DMS79 treated with DMSO at 0.1 percent for 48 hours (cell line): Measurements from ENCODE around the gene GAB4.
A peak's percentile ranks its signal among the peaks of the same experiment; 100 is the strongest.
"Not testable (repeated sequence)": the region's sequence is repeated elsewhere in the genome, so short reads cannot be mapped to it uniquely, and the experiment has no call there.

Source experiments
- DNase-seq: peaks from one replicate; lab custom pipeline; 2025; lab: John Stamatoyannopoulos, UW

GAB4 gene, protein sequence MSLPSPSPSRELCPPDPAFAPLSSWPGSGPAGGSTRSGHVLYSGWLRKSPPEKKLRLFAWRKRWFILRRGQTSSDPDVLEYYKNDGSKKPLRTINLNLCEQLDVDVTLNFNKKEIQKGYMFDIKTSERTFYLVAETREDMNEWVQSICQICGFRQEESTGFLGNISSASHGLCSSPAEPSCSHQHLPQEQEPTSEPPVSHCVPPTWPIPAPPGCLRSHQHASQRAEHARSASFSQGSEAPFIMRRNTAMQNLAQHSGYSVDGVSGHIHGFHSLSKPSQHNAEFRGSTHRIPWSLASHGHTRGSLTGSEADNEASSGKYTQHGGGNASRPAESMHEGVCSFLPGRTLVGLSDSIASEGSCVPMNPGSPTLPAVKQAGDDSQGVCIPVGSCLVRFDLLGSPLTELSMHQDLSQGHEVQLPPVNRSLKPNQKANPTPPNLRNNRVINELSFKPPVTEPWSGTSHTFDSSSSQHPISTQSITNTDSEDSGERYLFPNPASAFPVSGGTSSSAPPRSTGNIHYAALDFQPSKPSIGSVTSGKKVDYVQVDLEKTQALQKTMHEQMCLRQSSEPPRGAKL

DNA sequence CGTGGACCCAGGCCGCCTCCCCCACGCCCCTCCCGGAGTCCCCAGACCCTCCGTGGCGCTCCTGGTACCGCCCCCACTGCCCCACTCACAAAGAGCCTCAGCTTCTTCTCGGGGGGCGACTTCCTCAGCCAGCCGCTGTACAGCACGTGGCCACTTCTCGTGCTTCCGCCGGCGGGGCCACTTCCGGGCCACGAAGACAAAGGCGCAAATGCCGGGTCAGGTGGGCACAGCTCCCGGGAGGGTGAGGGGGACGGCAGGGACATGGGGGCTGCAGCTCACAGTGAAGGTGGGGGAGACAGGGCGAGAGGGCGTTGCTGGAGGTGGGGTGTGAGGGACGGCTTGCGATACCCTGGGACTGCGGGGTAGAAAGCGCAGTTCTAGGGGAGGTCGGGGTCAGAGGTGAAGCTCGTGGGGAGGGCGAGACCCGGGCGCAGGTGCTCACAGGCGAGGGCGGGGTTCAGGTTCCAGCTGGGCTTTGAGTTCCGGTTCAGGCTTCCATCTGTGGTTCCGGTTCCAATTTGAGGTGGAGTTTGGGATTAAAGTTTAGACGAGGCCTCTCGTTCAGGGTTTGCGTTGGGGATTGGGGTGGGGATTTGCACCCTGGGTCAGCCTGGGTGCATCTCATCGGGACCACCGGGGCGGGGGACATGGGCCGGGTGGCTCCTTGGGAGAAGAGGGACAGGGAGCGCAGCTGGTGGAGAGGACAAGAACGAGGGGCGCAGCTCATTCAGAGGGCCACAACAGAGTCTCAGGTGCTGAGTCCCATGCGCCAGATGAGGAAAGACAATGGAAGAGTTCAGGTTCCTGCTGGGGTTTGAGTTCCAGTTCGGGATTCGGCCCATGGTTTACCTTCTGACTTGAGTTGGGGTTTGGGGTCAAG is at the start of gene GAB4:
GAB4 (minus strand) TSS at position 371 of the 880 bp plus-strand sequence; CDS start at position 263, 108 bp downstream.
- no peak for DNase-seq

DNA sequence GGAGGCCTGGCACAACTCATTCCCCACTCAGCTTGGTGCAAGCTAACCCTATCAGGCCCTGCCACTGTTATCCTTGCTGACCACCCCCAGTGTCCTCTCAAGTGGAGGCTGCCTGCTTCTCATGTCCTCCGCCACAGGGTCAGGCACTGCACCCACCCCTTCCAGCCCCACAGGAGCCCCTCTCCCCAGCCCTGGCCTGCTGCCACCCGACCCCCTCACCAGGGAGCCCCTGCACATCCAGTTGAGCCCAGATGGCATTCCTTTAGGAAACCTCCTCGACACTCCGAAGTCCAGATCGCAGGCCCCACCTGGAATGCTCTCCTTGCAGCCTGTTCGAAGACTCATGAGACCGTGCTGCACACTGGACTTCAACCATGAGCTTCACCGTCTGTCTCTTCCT is 48.8 kb upstream of the GAB4 start:
- DNase-seq: no peak

DNA sequence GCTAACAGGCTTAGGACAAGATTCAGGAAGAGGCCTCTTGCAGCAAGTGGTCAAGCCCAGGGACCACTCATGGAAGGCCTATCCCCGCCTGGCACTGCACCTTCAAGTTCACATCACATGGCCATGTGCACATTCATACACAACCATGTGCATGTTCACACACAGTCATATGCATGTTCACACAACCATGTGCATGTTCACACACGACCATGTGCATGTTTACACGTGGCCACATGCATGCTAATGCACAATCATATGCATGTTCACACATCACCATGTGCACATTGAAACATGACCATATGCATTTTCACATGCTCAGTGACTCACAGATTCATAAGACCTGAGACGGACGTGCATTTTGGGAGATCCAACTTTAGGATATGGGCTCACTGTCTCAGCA is 48.0 kb upstream of the GAB4 start:
- DNase-seq: no peak

DNA sequence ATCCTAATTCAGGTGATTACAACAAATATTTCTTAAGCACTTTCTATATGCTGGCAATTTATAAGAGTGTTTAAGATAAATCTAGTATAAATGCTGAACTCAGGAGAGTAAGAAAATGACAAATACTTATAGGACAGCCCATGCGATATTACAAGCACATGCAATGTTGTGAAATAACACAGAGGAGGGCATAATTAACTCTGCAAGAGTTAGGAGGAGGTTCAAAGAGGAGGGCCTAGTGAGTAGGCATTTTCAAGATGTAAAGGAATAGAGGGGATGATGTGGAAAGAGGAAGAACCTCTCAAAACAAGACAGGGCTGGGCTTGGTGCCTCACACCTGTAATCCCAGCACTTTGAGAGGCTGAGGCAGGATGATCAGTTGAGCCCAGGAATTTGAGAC is 39.6 kb upstream of the GAB4 start:
- no peak for DNase-seq

DNA sequence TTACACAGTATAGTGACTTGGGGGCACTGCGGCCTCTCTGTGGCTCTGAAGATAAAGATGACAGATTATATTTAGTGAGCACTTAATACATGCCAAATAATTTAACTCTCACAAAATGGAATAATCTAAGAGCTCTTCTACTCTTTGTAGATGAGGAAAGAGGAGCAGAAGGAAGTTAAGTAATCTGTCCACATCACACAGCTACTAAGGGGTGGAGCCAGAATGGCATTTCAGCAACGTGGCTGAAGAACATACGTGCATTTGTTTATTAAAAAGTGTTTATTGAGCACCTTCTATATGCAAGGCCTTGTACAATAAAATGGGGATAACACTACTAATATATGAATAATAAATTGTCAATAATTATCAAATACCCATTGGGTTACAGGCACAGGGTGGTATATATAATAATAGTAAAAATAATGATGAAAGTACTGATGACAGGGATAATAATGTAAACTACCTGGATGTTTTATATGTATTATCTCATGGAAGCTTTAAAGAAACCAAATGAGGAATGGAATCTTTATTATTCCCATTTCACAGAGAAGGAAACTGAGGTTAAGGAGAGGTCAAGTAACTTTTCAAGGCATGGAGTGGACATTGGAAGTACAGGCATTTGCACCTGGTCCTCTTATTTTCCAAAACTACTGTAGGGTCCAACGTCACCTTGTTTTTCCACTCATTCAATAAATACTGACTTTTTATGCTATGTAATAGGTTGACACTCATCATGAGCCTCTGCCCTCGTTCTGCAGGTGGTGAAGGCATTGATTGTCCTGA is 38.7 kb upstream of the GAB4 start:
- no peak for DNase-seq

DNA sequence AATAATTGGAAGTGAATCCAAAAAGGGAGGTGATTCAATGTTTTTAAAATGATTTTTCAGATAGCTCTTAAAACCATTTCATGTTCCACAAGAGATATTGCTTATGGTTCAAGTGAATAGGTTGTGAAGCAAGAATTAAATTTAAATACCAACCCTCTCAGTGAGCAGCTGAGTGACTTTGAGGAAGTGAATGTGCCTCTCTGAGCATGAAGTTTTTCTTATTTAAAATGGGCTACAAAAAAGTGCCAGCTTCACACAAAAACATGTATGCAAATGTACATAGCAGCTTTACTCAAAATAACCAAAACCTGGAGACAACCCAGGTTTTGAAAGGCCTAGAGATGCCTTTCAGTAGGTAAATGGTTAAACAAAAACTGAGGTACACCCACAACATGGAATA is 35.5 kb upstream of the GAB4 start:
- no peak for DNase-seq

DNA sequence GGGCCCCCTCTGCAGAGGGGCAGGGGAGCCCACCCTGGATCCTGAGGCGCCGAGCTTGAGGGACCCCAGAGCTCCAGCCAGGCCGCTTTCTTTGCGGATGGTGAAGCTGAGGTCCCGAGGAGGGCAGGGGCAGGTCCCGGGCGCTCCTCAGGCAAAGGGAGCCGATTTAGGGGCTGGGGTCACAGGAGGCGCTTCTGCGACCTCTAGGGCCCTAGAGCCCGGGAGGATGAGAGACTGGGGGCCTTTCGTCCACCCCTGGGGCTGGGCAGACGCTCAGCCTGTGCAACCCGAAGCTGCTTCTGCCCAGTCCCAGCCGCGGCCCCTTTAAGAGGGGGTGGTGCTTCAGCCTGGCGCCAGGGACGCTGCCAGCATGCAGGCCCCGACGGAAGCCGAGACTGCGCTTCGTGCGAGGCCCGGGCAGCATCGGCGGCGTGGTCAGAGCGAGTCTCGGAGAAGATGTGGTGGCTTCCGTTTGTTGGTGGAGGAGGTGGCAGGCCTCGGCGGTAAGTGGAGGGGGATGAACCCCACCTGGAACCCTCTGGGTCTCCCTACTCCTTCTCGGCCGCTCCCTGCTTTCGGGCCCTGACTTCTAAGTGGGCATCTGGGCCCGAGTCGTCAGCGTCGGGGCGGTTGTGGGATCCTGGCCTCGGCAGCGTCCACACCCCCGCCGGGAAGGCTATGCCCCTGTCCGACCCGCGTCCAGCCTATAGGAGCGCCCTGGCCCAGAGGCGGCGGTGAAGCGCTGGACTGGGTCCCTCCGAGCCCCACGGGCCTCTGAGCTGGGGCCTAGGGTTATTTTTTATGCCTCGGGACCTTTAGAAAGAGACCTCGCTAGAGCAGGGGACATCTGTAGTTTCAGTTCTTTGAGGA is 29.1 kb upstream of the GAB4 start:
- DNase-seq: peak; percentile 1

DNA sequence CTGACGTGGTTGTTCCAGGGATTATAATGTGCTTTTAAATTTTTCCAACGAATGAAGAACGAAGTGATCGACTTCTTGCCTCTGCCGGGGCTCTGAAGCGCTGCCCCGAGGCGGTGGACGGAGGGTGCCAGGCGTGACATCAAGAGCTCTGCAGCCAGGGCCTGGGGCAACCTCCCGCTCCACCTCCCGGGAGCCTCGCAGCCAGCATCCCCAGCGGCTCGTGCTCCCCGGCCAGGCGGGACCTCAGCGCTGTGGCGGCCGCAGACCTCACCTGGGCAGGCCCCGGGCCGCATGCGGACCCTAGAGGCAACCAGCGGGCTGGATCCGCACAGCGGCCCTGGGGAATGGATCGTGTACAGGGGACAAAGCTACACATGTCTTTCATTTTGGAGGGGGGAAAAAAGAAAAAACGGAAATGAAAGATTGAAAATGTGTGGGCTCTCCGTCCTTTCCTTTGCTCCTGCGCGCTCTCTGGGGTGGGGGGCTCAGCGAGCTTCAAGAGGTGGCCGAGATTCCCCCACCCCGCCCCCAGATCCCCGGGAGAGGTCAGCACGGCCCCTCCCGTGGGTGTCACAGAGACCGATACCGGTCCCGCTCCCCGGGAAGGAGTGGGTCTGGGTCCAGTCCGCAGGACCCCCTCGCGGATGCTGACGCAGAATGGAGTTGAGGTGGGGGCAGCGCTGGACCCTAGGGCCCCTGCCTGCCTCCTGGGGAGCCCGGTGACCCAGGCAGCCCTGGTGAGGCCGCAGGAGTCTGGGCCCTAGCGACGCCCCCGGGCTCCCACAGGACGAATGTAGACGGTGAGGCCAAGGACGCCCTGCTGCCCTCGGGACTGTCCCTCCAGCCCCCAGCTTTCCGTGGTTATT is 28.2 kb upstream of the GAB4 start:
- DNase-seq: not testable (repeated sequence)

DNA sequence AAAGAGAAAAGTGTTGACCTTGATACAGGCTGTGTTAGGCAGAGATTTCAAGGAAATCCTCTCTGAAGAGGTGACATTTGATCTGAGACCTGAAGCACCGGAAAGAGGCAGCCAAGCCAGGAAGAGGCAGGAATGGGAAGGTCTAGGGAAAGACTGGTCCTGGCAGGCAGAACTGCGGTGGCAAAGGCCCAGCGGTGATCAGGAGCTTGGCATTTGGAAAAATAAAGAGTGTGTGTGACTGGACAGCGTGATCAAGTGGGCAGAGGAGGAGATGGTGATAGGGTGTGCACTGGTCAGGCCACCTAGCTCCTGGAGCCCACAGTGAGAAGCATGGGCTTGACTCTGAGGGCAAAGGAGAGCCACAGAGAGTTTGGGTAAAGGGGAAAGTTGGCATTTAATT is 27.2 kb upstream of the GAB4 start:
- DNase-seq: no peak

DNA sequence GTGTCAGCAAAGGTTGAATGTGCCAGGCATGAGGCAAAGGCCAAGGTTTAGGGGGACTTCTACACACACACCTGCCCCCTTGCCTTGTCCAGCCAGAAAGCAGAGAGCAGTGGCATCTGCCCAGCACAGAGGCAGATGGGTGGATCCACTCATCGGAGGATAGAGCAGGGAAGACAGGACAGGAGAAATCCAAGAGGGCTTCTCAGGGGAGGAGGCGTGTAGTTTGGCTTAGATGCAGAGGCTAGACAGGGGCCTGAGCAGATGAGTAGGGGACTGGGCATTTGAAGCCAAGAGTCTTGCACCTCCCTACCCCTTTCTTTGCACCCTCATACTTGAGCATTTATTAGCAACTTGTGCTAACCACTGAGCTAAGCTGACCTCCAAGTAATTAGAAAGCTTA is 26.5 kb upstream of the GAB4 start:
- not testable (repeated sequence) for DNase-seq

DNA sequence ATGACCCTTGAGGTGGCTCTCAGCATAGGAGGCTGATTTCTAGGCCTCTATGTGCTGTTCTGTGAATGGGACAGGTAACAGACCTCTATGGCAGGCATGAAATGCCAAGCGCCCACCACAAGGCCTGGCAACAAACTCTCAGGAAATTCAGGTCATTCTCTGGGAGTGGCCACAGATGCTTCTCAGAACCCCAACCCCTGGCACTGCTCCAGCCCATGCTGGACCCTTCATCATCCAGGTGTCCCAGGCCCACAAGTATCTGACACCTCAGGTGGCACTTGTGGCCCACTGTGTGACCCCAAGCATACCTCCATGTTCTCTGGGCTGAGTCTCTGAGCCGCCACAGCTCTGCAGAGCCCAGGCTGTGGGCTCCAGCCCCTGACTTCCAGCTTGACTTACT is 24.3 kb upstream of the GAB4 start:
- DNase-seq: not testable (repeated sequence)

DNA sequence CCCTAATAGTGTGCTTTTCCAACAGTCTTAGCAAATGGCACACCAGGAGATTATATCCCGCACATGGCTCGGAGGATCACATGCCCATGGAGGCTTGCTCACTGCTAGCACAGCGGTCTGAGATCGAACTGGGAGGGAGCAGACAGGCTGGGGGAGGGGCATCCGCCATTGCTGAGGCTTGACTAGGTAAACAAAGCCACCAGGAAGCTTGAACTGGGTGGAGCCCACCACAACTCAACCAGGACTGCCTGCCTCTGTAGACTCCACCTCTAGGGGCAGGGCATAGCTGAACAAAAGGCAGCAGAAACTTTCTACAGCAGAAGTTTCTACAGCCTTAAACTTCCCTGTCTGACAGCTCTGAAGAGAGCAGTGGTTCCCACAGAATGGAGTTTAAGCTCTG is 16.4 kb upstream of the GAB4 start:
- DNase-seq: not testable (repeated sequence)

DNA sequence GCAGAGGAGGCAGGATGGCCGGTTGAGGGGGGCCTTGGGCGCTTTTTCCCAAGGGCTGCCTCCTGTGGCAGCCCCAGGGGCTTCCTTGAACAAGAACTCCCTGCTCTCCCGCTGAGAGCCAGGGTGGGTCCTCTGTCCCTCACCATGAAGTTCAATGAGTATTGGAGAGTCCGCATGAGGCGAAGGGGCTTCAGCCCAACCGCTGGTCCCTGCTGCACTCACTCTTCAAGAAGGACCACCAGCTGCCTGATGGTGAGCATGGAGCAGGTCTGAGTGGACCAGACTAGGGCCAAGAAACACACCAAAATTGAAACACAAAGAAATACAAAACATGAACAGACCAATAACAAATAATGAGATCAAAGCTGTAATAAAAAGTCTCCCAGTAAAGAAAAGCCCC is 7.5 kb upstream of the GAB4 start:
- not testable (repeated sequence) for DNase-seq

DNA sequence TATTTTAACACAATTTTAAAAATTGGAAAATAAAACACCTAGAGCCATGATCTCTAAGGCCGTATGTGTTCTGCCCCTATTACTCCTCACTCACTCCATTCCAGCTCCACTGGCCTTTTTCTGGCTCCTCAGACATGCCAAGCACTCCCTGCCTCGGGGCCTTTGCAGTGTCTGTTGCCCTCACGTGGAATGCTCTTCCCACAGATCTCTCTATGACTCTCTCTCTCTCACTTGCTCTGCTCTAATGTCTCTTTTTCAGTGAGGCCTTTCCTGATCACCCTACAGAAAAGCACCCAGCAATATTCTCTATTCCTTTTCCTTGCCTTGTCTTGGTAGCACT is 6.0 kb upstream of the GAB4 start:
- not testable (repeated sequence) for DNase-seq

DNA sequence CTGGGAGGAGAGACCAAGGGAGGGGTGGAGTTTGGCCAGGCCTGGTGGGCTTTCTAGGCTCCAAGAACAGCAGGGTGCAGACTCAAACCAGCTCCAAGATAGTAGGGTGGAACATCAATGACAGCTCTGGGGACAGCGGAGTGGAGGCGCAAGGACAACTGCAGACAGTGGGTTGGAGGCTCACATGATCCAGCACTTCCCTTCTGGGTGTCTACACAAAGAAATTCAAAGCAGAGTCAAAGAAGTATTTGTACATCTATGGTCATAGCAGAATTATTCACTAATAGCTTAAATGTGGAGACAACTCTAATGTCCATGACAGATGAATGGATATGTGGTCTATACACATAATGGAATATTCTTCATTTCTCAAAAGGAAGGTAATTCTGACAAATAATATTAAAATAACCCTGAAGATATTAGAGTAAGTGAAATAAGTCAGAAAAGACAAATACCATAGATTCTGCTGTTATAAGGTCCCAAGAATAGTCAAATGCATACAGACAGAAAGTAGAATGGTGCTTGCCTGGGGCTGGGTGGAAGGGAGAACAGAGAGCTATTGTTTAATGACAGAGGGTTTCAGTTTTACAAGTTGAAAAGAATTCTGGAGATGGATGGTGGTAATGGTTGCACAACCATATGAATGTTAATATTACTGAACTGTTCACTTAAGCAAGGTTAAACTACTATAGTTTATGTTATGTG is 5.5 kb upstream of the GAB4 start:
- DNase-seq: no peak

DNA sequence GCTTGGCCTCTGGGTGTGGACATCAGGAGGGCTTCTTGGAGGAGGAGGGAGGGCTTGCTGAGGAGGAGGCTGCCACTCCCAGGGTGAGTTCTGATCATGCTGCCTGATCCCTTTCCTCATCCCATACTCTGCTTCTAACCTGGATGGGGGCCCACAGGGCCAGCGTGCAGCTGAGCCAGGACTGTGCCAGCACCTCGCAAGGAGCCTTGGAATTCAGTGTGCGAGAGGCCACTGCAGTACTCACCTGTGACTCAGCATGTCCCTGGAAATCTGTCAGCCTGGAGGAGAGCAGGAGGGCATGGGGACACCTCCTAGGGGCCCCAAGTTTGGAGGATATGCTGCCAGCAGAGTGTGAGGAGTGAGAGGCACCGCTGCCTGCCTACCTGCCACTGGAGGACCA is 4.2 kb upstream of the GAB4 start:
- DNase-seq: no peak

DNA sequence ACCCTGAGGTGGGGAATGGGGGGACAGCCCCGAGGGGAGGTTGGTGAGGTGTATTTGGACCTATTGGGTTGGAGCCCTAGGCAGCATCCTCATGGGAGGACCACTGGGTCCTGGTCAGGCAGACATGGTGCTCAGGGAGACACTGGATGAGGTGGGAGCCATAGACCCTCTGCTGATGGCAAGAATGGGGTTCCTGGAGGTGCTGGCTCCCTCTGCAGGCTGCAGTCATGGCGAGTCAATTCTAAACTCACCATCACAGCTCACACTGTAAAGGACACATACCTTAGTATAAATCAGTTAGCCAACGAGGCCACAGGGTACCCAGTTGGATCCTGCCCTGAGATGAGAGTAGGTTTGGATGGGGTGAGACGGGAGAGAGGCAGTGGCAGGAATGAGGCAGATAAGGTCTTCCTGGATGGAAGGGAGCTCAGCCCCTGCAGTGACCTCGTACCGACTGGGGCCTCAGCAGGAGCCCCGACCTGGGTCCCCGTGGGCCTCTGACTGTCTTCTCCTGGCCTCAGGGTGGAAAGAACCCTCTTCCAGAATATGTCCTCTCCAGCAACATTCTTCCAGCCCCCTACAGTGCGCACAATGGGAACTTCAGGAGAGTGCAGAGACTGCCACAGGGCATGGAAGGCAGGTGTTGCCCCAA is 1.7 kb upstream of the GAB4 start:
- DNase-seq: no peak

DNA sequence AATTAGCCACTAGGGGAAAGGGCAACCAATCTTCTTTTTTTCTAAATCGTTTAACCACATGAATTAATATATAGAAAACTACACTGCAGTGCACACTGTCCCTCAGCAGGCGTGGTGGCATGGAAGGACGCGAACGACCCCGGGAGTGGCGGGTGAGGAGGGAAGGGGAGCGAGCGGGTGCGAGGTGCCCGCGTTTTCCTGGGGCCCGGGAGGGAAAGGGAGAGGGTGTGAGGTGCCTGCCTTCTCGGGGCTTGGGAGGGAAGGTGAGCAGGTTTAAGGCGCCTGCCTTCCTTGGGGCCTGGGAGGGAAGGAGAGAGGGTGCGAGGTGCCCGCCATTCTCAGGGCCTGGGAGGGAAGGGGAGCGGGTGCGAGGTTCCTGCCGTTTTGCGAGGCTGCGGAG is 765 bp downstream of the GAB4 start:
- no peak for DNase-seq

DNA sequence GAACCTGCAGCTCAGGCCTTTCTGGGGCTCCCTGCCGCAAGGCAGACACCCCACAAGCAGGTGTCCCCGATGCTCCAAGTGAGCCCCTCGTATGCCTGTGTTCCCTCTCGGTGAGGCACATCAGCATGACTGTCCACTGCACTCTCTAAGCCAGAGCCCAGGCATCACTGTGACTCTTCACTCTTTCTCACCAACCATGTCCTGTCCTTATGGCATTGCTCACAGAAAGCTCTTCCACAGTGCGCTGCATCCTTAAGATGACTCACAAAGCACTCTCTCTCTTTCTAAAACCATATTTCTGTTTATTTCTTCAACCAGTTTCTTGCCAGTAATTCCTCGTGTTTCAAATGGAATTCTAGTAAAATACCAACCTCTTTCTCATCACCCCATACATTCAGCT is 18.1 kb downstream of the GAB4 start:
- no peak for DNase-seq
